Vagina (tissue), 2 donors: Measurements from ENCODE around the gene ZMAT5.

Experiments used
- POLR2AphosphoS5 ChIP-seq, 2 donors: sonication (generic); formaldehyde crosslinking; IDR thresholded peaks; one replicate each; pipeline ENCODE4 v1.9.0; 2017; ENCODE audit warnings: antibody characterized with exemption in 2 of 2, mild to moderate bottlenecking in 2 of 2, low read depth in 1 of 2; ENCODE audit not compliant: insufficient read depth in 1 of 2
- TF ChIP-seq, protein P1 (sequence below), 3 experiments: fragments of 450-650 bp in 2 of 3; fragments of 200-600 bp in 1 of 3; sonication (generic) in 1 of 3; IDR thresholded peaks; one replicate each; pipeline ENCODE4 v1.5.1; 2017 to 2019; ENCODE audit warnings: antibody characterized with exemption in 3 of 3, mild to moderate bottlenecking in 2 of 3, moderate library complexity in 2 of 3

DNA sequence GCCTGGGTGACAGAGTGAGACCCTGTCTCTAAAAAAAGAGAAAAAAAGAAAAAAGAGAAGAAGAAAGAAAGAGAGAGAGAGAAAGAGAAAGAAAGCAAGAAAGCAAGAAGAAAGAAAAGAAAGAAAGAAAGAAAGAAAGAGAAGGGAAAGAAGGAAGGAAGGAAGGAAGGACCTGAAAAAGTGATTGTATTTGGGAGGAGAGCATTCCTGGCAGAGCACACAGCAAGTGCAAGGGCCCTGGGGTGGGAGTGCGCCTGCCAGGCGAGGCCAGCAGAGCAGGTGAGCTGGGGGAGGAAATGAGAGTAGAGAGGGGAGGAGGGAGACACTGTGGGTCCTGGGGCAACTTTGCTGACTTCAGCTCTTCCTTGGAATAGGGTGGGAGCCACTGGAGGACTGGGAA lies 54.7 kb downstream of the ZMAT5 start:
- TF ChIP-seq, protein P1, sequence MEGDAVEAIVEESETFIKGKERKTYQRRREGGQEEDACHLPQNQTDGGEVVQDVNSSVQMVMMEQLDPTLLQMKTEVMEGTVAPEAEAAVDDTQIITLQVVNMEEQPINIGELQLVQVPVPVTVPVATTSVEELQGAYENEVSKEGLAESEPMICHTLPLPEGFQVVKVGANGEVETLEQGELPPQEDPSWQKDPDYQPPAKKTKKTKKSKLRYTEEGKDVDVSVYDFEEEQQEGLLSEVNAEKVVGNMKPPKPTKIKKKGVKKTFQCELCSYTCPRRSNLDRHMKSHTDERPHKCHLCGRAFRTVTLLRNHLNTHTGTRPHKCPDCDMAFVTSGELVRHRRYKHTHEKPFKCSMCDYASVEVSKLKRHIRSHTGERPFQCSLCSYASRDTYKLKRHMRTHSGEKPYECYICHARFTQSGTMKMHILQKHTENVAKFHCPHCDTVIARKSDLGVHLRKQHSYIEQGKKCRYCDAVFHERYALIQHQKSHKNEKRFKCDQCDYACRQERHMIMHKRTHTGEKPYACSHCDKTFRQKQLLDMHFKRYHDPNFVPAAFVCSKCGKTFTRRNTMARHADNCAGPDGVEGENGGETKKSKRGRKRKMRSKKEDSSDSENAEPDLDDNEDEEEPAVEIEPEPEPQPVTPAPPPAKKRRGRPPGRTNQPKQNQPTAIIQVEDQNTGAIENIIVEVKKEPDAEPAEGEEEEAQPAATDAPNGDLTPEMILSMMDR (IDR thresholded peaks at IDR 0.05), result no peak
- no peak for TF ChIP-seq POLR2AphosphoS5 (IDR thresholded peaks at IDR 0.05; ENCODE audit: insufficient read depth in 1 of 2, low read depth in 1 of 2)
